Measurements from ENCODE around the gene PMEPA1.

Gene PMEPA1

GRCh38 chr20:57672164-57672563 lies 37.7 kb downstream of the PMEPA1 start:
- DNase-seq = peak; percentile 71 to 91

- DNase-seq = peak in 1 of 2 experiments; percentile 20
Observed at GRCh38 chr20:57671662-57672061, 38.2 kb downstream of the PMEPA1 start.

GRCh38 chr20:57671072-57671391 lies 38.8 kb downstream of the PMEPA1 start:
- no peak for DNase-seq

GRCh38 chr20:57670288-57671071 lies 39.3 kb downstream of the PMEPA1 start:
- no peak for DNase-seq

GRCh38 chr20:57669632-57670031 lies 40.2 kb downstream of the PMEPA1 start:
- peak in 1 of 2 experiments; percentile 11 for DNase-seq

GRCh38 chr20:57667924-57668782 lies 41.7 kb downstream of the PMEPA1 start:
- DNase-seq = no peak

- DNase-seq = peak in 1 of 2 experiments; percentile 33
Observed at GRCh38 chr20:57667388-57667787, 42.4 kb downstream of the PMEPA1 start.

GRCh38 chr20:57666834-57667157 lies 43.0 kb downstream of the PMEPA1 start:
- no peak for DNase-seq

- DNase-seq = no peak
Observed at GRCh38 chr20:57666106-57666833, 43.5 kb downstream of the PMEPA1 start.

- no peak for DNase-seq
Observed at GRCh38 chr20:57665589-57665971, 44.2 kb downstream of the PMEPA1 start.

GRCh38 chr20:57664924-57665588 lies 44.8 kb downstream of the PMEPA1 start:
- DNase-seq = no peak

GRCh38 chr20:57664476-57664875 lies 45.3 kb downstream of the PMEPA1 start:
- DNase-seq = no peak

GRCh38 chr20:57663681-57664451 lies 45.9 kb downstream of the PMEPA1 start:
- no peak for DNase-seq

GRCh38 chr20:57663241-57663640 lies 46.6 kb downstream of the PMEPA1 start:
- DNase-seq = no peak

GRCh38 chr20:57662456-57663240 lies 47.2 kb downstream of the PMEPA1 start:
- no peak for DNase-seq

GRCh38 chr20:57661746-57662455 lies 47.9 kb downstream of the PMEPA1 start:
- DNase-seq = no peak

GRCh38 chr20:57660922-57661745 lies 48.7 kb downstream of the PMEPA1 start:
- DNase-seq = no peak

GRCh38 chr20:57660181-57660921 lies 49.5 kb downstream of the PMEPA1 start:
- DNase-seq = no peak
